NCI-H2196 (cell line): Measurements from ENCODE around the gene EVX2.

Experiments used
- DNase-seq: peaks from one replicate; lab custom pipeline; 2025; ENCODE audit not compliant: unreplicated experiment; lab: John Stamatoyannopoulos, UW

The EVX2 gene

GRCh38 chr2:176122052-176122682, 38.4 kb upstream of the EVX2 start:
- DNase-seq: no peak

- DNase-seq: no peak
These were observed 37.7 kb upstream of the EVX2 start for GRCh38 chr2:176121190-176122051.

GRCh38 chr2:176120364-176121189, 36.8 kb upstream of the EVX2 start:
- no peak for DNase-seq

- DNase-seq: no peak
These were observed 35.0 kb upstream of the EVX2 start for GRCh38 chr2:176118601-176119339.

GRCh38 chr2:176117823-176118371, 34.1 kb upstream of the EVX2 start:
- no peak for DNase-seq

- DNase-seq: no peak
These were observed 33.5 kb upstream of the EVX2 start for GRCh38 chr2:176117162-176117822.

GRCh38 chr2:176115883-176116813, 32.4 kb upstream of the EVX2 start, which contains the start of gene HOXD10:
HOXD10 (plus strand) TSS chr2:176116778; CDS start chr2:176116834, 56 bp downstream.
- DNase-seq: no peak

- DNase-seq: no peak
These were observed 31.3 kb upstream of the EVX2 start for GRCh38 chr2:176114930-176115625.

GRCh38 chr2:176114120-176114929, 30.6 kb upstream of the EVX2 start:
- DNase-seq: peak; percentile 93

- no peak for DNase-seq
These were observed 28.9 kb upstream of the EVX2 start for GRCh38 chr2:176112375-176113302.

GRCh38 chr2:176111846-176112374, 28.1 kb upstream of the EVX2 start:
- DNase-seq: no peak

- DNase-seq: peak; percentile 80
These were observed 27.5 kb upstream of the EVX2 start for GRCh38 chr2:176111309-176111663.

- DNase-seq: no peak
These were observed 26.9 kb upstream of the EVX2 start for GRCh38 chr2:176110415-176111308.

GRCh38 chr2:176109946-176110345, 26.2 kb upstream of the EVX2 start:
- no peak for DNase-seq

- DNase-seq: no peak
These were observed 25.6 kb upstream of the EVX2 start for GRCh38 chr2:176109192-176109901.
